Endothelial cell of umbilical vein (primary cell): Measurements from ENCODE around the gene ACP4. TPM values are rescaled to one million over a fixed set of nuclear protein-coding genes. Genes with fewer than 3 reads are reported as not detected.

Experiments used
- BruUV-seq: library from RNA; stranded (reverse); fragments of 400-500 nt; replicated peaks from 2 replicates; lab custom pipeline; 2021; lab: Mats Ljungman, UMichigan
- CTCF ChIA-PET: fragments of 300-600, 350-600 bp; sonication (Branson Sonifier 250); formaldehyde crosslinking; loops from one replicate; lab custom pipeline; 2021; ENCODE audit warnings: antibody characterized with exemption, inconsistent platforms; lab: Charles Lee
- POLR2A ChIA-PET: fragments of 300-600, 350-600 bp; sonication (Branson Sonifier 250); formaldehyde crosslinking; loops from one replicate; lab custom pipeline; 2021; ENCODE audit warnings: antibody characterized with exemption, inconsistent platforms; lab: Charles Lee
- DNase-seq: peaks from one replicate; pipeline ENCODE4 v3.0.0-alpha.2; 2011; ENCODE audit warnings: low read depth, low spot score
- FAIRE-seq: peaks from 2 replicates; lab custom pipeline; 2011; peaks lifted over from hg19 to GRCh38; lab: Jason Lieb, UNC
- H2AFZ ChIP-seq: 2 replicates; pipeline ENCODE4 v1.6.0; 2012; ENCODE audit warnings: low read depth, low read length, control low read depth, inconsistent platforms
- H3K27ac ChIP-seq: 2 replicates; pipeline ENCODE4 v1.5.1; 2011; ENCODE audit warnings: low read depth, mild to moderate bottlenecking, control low read depth, low read length, moderate library complexity; ENCODE audit not compliant: insufficient read depth
- H3K27me3 ChIP-seq, 2 experiments: 2 replicates each; pipeline versions ENCODE4 v1.6.0 to v1.6.1; 2011; ENCODE audit warnings: low read length in 2 of 2, mixed read lengths in 1 of 2; ENCODE audit not compliant: control insufficient read depth in 2 of 2, insufficient read depth in 2 of 2
- H3K36me3 ChIP-seq, 2 experiments: 2 replicates in 1 of 2; 3 replicates in 1 of 2; pipeline ENCODE4 v1.5.1; 2011; ENCODE audit warnings: low read length in 2 of 2, mild to moderate bottlenecking in 1 of 2, moderate library complexity in 1 of 2; ENCODE audit not compliant: control insufficient read depth in 2 of 2, insufficient read depth in 2 of 2; ENCODE audit errors: extremely low read depth in 1 of 2
- H3K4me1 ChIP-seq: 3 replicates; pipeline ENCODE4 v1.5.1; 2011; ENCODE audit warnings: mild to moderate bottlenecking, low read length; ENCODE audit not compliant: control insufficient read depth, insufficient read depth; ENCODE audit errors: extremely low read depth
- H3K4me2 ChIP-seq: 2 replicates; pipeline ENCODE4 v1.6.1; 2011; ENCODE audit warnings: low read length, control low read depth, mixed read lengths; ENCODE audit not compliant: insufficient read depth
- H3K4me3 ChIP-seq, 3 experiments: fragments of 200-600 bp in 1 of 3; sonication (generic), shearing (Covaris generic) in 1 of 3; replicated peaks in 1 of 3; 2 replicates each; pipeline ENCODE4 v1.5.1; 2011 to 2016; ENCODE audit warnings: control low read depth in 3 of 3, low read length in 3 of 3, mild to moderate bottlenecking in 2 of 3, inconsistent platforms in 1 of 3, low read depth in 1 of 3, moderate library complexity in 1 of 3; ENCODE audit not compliant: insufficient read depth in 1 of 3
- H3K79me2 ChIP-seq: 2 replicates; pipeline ENCODE4 v1.6.0; 2012; ENCODE audit warnings: low read length, inconsistent platforms; ENCODE audit not compliant: control insufficient read depth, insufficient read depth
- H3K9ac ChIP-seq: replicated peaks from 2 replicates; pipeline ENCODE3; 2011; ENCODE audit warnings: low read length, control low read depth; ENCODE audit not compliant: insufficient read depth; ENCODE audit errors: extremely low read depth
- H3K9me1 ChIP-seq: replicated peaks from 3 replicates; pipeline ENCODE4 v1.6.0; 2011; ENCODE audit warnings: mild to moderate bottlenecking, low read length; ENCODE audit not compliant: control insufficient read depth, insufficient read depth; ENCODE audit errors: extremely low read depth
- H3K9me3 ChIP-seq: replicated peaks from 2 replicates; pipeline ENCODE4 v1.5.1; 2012; ENCODE audit warnings: low read length, inconsistent platforms; ENCODE audit not compliant: control insufficient read depth, insufficient read depth
- H4K20me1 ChIP-seq: replicated peaks from 2 replicates; pipeline ENCODE3; 2011; ENCODE audit warnings: mild to moderate bottlenecking, low read length; ENCODE audit not compliant: control insufficient read depth, insufficient read depth; ENCODE audit errors: extremely low read depth
- EZH2 ChIP-seq: IDR thresholded peaks from 2 replicates; pipeline ENCODE4 v1.6.1; 2012; ENCODE audit warnings: borderline replicate concordance, low read depth, mild to moderate bottlenecking, moderate library complexity, low read length, inconsistent platforms; ENCODE audit not compliant: severe bottlenecking
- FOS ChIP-seq: IDR thresholded peaks from 2 replicates; pipeline ENCODE4 v1.6.1; 2011; ENCODE audit warnings: mild to moderate bottlenecking, low read length, moderate library complexity, borderline replicate concordance; ENCODE audit not compliant: insufficient read depth
- GATA2 ChIP-seq: IDR thresholded peaks from 2 replicates; pipeline ENCODE4 v1.7.0; 2011; ENCODE audit warnings: low read depth, mild to moderate bottlenecking, moderate library complexity, mixed read lengths, low read length; ENCODE audit not compliant: insufficient read length, insufficient read depth
- JUN ChIP-seq: IDR thresholded peaks from 2 replicates; pipeline ENCODE4 v1.6.1; 2011; ENCODE audit warnings: borderline replicate concordance, low read depth; ENCODE audit not compliant: insufficient read length, insufficient read depth
- MYC ChIP-seq: IDR thresholded peaks from one replicate; pipeline ENCODE4 v1.6.1; 2011; ENCODE audit warnings: mild to moderate bottlenecking, low read depth, low read length
- POLR2A ChIP-seq: IDR thresholded peaks from 2 replicates; pipeline ENCODE4 v1.6.1; 2012; ENCODE audit warnings: low read depth, mild to moderate bottlenecking, control low read depth, low read length
- POLR2AphosphoS5 ChIP-seq: IDR thresholded peaks from 2 replicates; pipeline ENCODE4 v1.6.1; 2012; ENCODE audit warnings: low read depth, mild to moderate bottlenecking, control low read depth, low read length, moderate library complexity; ENCODE audit not compliant: insufficient read depth
- dilution Hi-C: fragments of 300-500 bp; cut with MboI; formaldehyde crosslinking; loops from one replicate; pipeline ENCODE4 v1.15.0; 2019; ENCODE audit warnings: low sequenced_read_pairs; ENCODE audit not compliant: extremely low pct_ligation_motif_present
- intact Hi-C: fragments of 100-400 bp; cut with micrococcal nuclease; formaldehyde crosslinking; loops from one replicate; pipeline ENCODE4 v1.10.0; 2022
- polyA plus RNA-seq, 4 experiments: library from polyadenylated mRNA; depleted of rRNA in 3 of 4; stranded (reverse) in 3 of 4; unstranded in 1 of 4; fragments of >200 nt; gene quantifications; 2 replicates each; pipeline versions ENCODE4 v1.2.1 to v1.2.3, GENCODE V29; 2011 to 2012; ENCODE audit warnings: missing spikeins in 1 of 4
- total RNA-seq: library from RNA; stranded (reverse); gene quantifications from 2 replicates; pipeline ENCODE4 v1.2.3, GENCODE V29; 2021
- TF ChIP-seq, protein P1 (sequence below), 2 donors: IDR thresholded peaks; 1 replicate in 1 of 2; 2 replicates in 1 of 2; pipeline ENCODE4 v1.5.1; 2011; ENCODE audit warnings: low read length in 2 of 2, mild to moderate bottlenecking in 2 of 2, moderate library complexity in 2 of 2, control low read depth in 1 of 2, inconsistent platforms in 1 of 2, low read depth in 1 of 2; ENCODE audit not compliant: insufficient read depth in 1 of 2; ENCODE audit errors: extremely low read depth in 1 of 2
- TF ChIP-seq, protein P2 (sequence below): IDR thresholded peaks from 2 replicates; pipeline ENCODE4 v1.6.1; 2011; ENCODE audit not compliant: insufficient read depth, insufficient read length

Gene ACP4
- total and polyA plus RNA-seq, 2 donors (not counting 3 experiments of a cell fraction or from before 2014, with no cell fraction given): not detected

- Histone ChIP-seq H3K79me2 (no peaks in the 10 kb centered on the region), H3K36me3 (no peaks in the 10 kb centered on the region), H2AFZ (no peak overlapping the region), H3K9ac (no peak overlapping the region), H3K4me1 (no peaks in the 10 kb centered on the region), H3K4me3 (no peak overlapping the region), H4K20me1 (no peaks in the 10 kb centered on the region), H3K9me3 (no peaks in the 10 kb centered on the region), H3K4me2 (no peak overlapping the region), H3K9me1 (no peaks in the 10 kb centered on the region), H3K27me3 (peaks cover 9 to 19% of the 10 kb centered on the region in 2 experiments), H3K27ac (no peak overlapping the region)
- dilution Hi-C loops: no loop called here
- CTCF ChIA-PET: interaction anchor here (0.8 to 1.3 kb wide), 3 partner anchors 107 to 277 kb away, joined by 3 to 4 read pairs (median 3); no protein-coding TSS in a partner anchor
- DNase-seq (no peak), FAIRE-seq (no peak)
- POLR2A ChIA-PET: no interaction called here
- intact Hi-C loops: no loop called here
- TF ChIP-seq FOS: no peak
- TF ChIP-seq POLR2A: no peak
- TF ChIP-seq, protein P1, sequence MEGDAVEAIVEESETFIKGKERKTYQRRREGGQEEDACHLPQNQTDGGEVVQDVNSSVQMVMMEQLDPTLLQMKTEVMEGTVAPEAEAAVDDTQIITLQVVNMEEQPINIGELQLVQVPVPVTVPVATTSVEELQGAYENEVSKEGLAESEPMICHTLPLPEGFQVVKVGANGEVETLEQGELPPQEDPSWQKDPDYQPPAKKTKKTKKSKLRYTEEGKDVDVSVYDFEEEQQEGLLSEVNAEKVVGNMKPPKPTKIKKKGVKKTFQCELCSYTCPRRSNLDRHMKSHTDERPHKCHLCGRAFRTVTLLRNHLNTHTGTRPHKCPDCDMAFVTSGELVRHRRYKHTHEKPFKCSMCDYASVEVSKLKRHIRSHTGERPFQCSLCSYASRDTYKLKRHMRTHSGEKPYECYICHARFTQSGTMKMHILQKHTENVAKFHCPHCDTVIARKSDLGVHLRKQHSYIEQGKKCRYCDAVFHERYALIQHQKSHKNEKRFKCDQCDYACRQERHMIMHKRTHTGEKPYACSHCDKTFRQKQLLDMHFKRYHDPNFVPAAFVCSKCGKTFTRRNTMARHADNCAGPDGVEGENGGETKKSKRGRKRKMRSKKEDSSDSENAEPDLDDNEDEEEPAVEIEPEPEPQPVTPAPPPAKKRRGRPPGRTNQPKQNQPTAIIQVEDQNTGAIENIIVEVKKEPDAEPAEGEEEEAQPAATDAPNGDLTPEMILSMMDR (IDR thresholded peaks at IDR 0.05; ENCODE audit: extremely low read depth in 1 of 2, insufficient read depth in 1 of 2, low read depth in 1 of 2, low read length in 2 of 2): no peak
- TF ChIP-seq, protein P2, sequence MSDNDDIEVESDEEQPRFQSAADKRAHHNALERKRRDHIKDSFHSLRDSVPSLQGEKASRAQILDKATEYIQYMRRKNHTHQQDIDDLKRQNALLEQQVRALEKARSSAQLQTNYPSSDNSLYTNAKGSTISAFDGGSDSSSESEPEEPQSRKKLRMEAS: no peak
- TF ChIP-seq MYC: no peak
- no peak for TF ChIP-seq POLR2AphosphoS5
- no peak for TF ChIP-seq GATA2
- no peak for TF ChIP-seq JUN
- no peak for TF ChIP-seq EZH2
- no TSS peak for BruUV-seq
Observed at GRCh38 chr19:50814883-50815282, 24.7 kb downstream of the ACP4 start.
